Neural cell (in vitro differentiated cells): Measurements from ENCODE around the gene PRKCE. TPM values are rescaled to one million over a fixed set of nuclear protein-coding genes. Genes with fewer than 3 reads are reported as not detected.

Experiments used
- H2AFZ ChIP-seq: fragments of 200-600, 300-800 bp; sonication (generic), shearing (Covaris generic); 2 replicates; pipeline ENCODE4 v1.6.0; 2014; ENCODE audit warnings: low read depth, mild to moderate bottlenecking, antibody characterized with exemption, low read length, moderate library complexity
- H3F3A ChIP-seq: fragments of 200-600 bp; shearing (Covaris generic); 2 replicates; pipeline ENCODE4 v1.6.1; 2016; ENCODE audit warnings: mild to moderate bottlenecking, moderate library complexity, mixed read lengths, antibody characterized with exemption, low read length; ENCODE audit not compliant: insufficient read depth, poor library complexity, severe bottlenecking
- H3K27ac ChIP-seq: fragments of 200-600, 300-800 bp; sonication (generic), shearing (Covaris generic); 2 replicates; pipeline ENCODE4 v1.5.1; 2014; ENCODE audit warnings: mild to moderate bottlenecking, low read length, moderate library complexity
- H3K27me3 ChIP-seq: fragments of 300-800, 200-600 bp; sonication (generic), shearing (Covaris generic); 2 replicates; pipeline ENCODE4 v1.6.0; 2014; ENCODE audit warnings: mild to moderate bottlenecking, low read depth, low read length, moderate library complexity; ENCODE audit not compliant: insufficient read depth
- H3K36me3 ChIP-seq: fragments of 300-800, 200-600 bp; sonication (generic), shearing (Covaris generic); 2 replicates; pipeline ENCODE4 v1.5.1; 2014; ENCODE audit warnings: mild to moderate bottlenecking, antibody characterized with exemption, low read length, moderate library complexity; ENCODE audit not compliant: insufficient read depth
- H3K4me2 ChIP-seq: fragments of 300-800, 200-600 bp; sonication (generic), shearing (Covaris generic); 2 replicates; pipeline ENCODE4 v1.6.0; 2014; ENCODE audit warnings: mild to moderate bottlenecking, low read length
- H3K4me3 ChIP-seq: fragments of 300-800, 200-600 bp; sonication (generic), shearing (Covaris generic); 2 replicates; pipeline ENCODE4 v1.5.1; 2014; ENCODE audit warnings: mild to moderate bottlenecking, low read length, moderate library complexity
- H3K79me2 ChIP-seq: fragments of 200-600 bp; shearing (Covaris generic); replicated peaks from 2 replicates; pipeline ENCODE4 v1.6.0; 2014; ENCODE audit warnings: mild to moderate bottlenecking, low read length, moderate library complexity; ENCODE audit not compliant: insufficient read depth
- H3K9ac ChIP-seq: fragments of 300-800, 200-600 bp; sonication (generic), shearing (Covaris generic); 2 replicates; pipeline ENCODE4 v1.6.1; 2016; ENCODE audit warnings: mild to moderate bottlenecking, low read length, mixed read lengths
- H3K9me2 ChIP-seq: fragments of 200-600 bp; shearing (Covaris generic); 2 replicates; pipeline ENCODE4 v1.6.1; 2016; ENCODE audit warnings: mild to moderate bottlenecking, low read length, mixed read lengths; ENCODE audit not compliant: insufficient read depth
- H3K9me3 ChIP-seq: fragments of 200-600, 300-800 bp; sonication (generic), shearing (Covaris generic); 2 replicates; pipeline ENCODE4 v1.6.1; 2016; ENCODE audit warnings: mild to moderate bottlenecking, mixed run types, low read length, moderate library complexity, mixed read lengths
- H4K20me1 ChIP-seq: fragments of 200-600 bp; shearing (Covaris generic); 2 replicates; pipeline ENCODE4 v1.6.1; 2016; ENCODE audit warnings: mild to moderate bottlenecking, mixed run types; ENCODE audit not compliant: insufficient read depth
- CTCF ChIP-seq: fragments of 450-650 bp; IDR thresholded peaks from 2 replicates; pipeline ENCODE4 v1.5.1; 2014; ENCODE audit warnings: antibody characterized with exemption, mild to moderate bottlenecking, moderate library complexity; ENCODE audit not compliant: poor library complexity, severe bottlenecking
- EP300 ChIP-seq: fragments of 450-650 bp; conservative IDR thresholded peaks from 2 replicates; pipeline ENCODE4 v1.6.1; 2014; ENCODE audit warnings: antibody characterized with exemption, mild to moderate bottlenecking, moderate library complexity; ENCODE audit not compliant: poor library complexity, severe bottlenecking
- EZH2 ChIP-seq: fragments of 200-600, 300-800 bp; shearing (Covaris generic), sonication (generic); IDR thresholded peaks from 2 replicates; pipeline ENCODE4 v1.6.1; 2014; ENCODE audit warnings: antibody characterized with exemption, low read length, borderline replicate concordance, mild to moderate bottlenecking; ENCODE audit not compliant: insufficient read depth, poor library complexity, severe bottlenecking
- MXI1 ChIP-seq: fragments of 450-650 bp; conservative IDR thresholded peaks from 2 replicates; pipeline ENCODE4 v1.6.1; 2014; ENCODE audit warnings: antibody characterized with exemption, mild to moderate bottlenecking; ENCODE audit not compliant: poor library complexity, severe bottlenecking
- POLR2AphosphoS5 ChIP-seq: IDR thresholded peaks from 2 replicates; pipeline ENCODE4 v1.6.1; 2012
- RAD21 ChIP-seq: fragments of 450-650 bp; conservative IDR thresholded peaks from 2 replicates; pipeline ENCODE4 v1.6.1; 2014; ENCODE audit warnings: antibody characterized with exemption, mild to moderate bottlenecking, moderate library complexity
- REST ChIP-seq: IDR thresholded peaks from 2 replicates; pipeline ENCODE4 v1.6.1; 2012; ENCODE audit warnings: borderline replicate concordance
- SMC3 ChIP-seq: fragments of 450-650 bp; conservative IDR thresholded peaks from 2 replicates; pipeline ENCODE4 v1.6.1; 2014; ENCODE audit warnings: antibody characterized with exemption, mild to moderate bottlenecking, moderate library complexity; ENCODE audit not compliant: poor library complexity
- TAF1 ChIP-seq: IDR thresholded peaks from 2 replicates; pipeline ENCODE4 v1.6.1; 2012; ENCODE audit warnings: low read depth
- polyA plus RNA-seq: library from polyadenylated mRNA; depleted of rRNA; stranded (reverse); fragments of >200 nt; gene quantifications from 2 replicates; pipeline ENCODE4 v1.2.3, GENCODE V29; 2014

The PRKCE gene
- polyA plus RNA-seq, 1 donor from 2014 or later: 5.4 TPM

- Histone ChIP-seq H3F3A (no peaks in the 10 kb centered on the region), H3K27ac (no peak overlapping the region), H3K4me2 (no peak overlapping the region), H3K9me3 (no peaks in the 10 kb centered on the region), H3K36me3 (no peaks in the 10 kb centered on the region), H3K27me3 (no peaks in the 10 kb centered on the region), H3K4me3 (no peak overlapping the region), H4K20me1 (no peaks in the 10 kb centered on the region), H3K9me2 (no peaks in the 10 kb centered on the region), H3K9ac (no peak overlapping the region), H3K79me2 (no peaks in the 10 kb centered on the region), H2AFZ (no peak overlapping the region)
- TF ChIP-seq EP300: no peak
- no peak for TF ChIP-seq SMC3
- no peak for TF ChIP-seq RAD21
- no peak for TF ChIP-seq POLR2AphosphoS5
- TF ChIP-seq EZH2: no peak
- no peak for TF ChIP-seq TAF1
- TF ChIP-seq REST: no peak
- no peak for TF ChIP-seq CTCF
- no peak for TF ChIP-seq MXI1
Observed at GRCh38 chr2:45836740-45837139, 185.3 kb downstream of the PRKCE start.

GRCh38 chr2:45837812-45838341 is 186.4 kb downstream of the PRKCE start:
- H3K79me2 ChIP-seq: no peaks in the 10 kb centered on the region
- H3F3A ChIP-seq: no peaks in the 10 kb centered on the region
- H3K9ac ChIP-seq: no peak overlapping the region
- no peak overlapping the region for H3K4me3 ChIP-seq
- no peak for TF ChIP-seq TAF1
- TF ChIP-seq REST: no peak
- no peak for TF ChIP-seq MXI1
- TF ChIP-seq POLR2AphosphoS5: no peak
- no peak for TF ChIP-seq EP300
- TF ChIP-seq SMC3: no peak
- TF ChIP-seq RAD21: no peak
- H3K4me2 ChIP-seq: no peak overlapping the region
- no peaks in the 10 kb centered on the region for H3K9me2 ChIP-seq
- H3K27ac ChIP-seq: no peak overlapping the region
- H3K36me3 ChIP-seq: no peaks in the 10 kb centered on the region
- H3K27me3 ChIP-seq: no peaks in the 10 kb centered on the region
- H3K9me3 ChIP-seq: no peaks in the 10 kb centered on the region
- H4K20me1 ChIP-seq: no peaks in the 10 kb centered on the region
- H2AFZ ChIP-seq: no peak overlapping the region
